Measurements from ENCODE around the gene SMNDC1. TPM values are rescaled to one million over a fixed set of nuclear protein-coding genes. Genes with fewer than 3 reads are reported as not detected.
A peak's percentile ranks its signal among the peaks of the same experiment; 100 is the strongest.

SMNDC1 gene
- total RNA-seq, 2 experiments from 2014 or later: 39.7 to 42.4 TPM

- intact Hi-C loops (cut with micrococcal nuclease): loop anchor here (2.0 to 5.0 kb wide), 3 partner anchors 112 to 236 kb away; no protein-coding TSS in a partner anchor
- ChIA-PET POLR2A (interaction anchor here (0.8 to 1.3 kb wide), 3 partner anchors 84 to 255 kb away, joined by 3 read pairs; no protein-coding TSS in a partner anchor), CTCF (interaction anchor here (0.8 to 2.4 kb wide), 22 partner anchors 10 to 300 kb away, joined by 3 to 22 read pairs (median 4); no protein-coding TSS in a partner anchor)
- no peak for ATAC-seq
- Mint-ChIP-seq H3K4me3 (no peak overlapping the region), H3K4me1 (ENCODE audit: low read depth) (peaks cover 25% of the 10 kb centered on the region), H3K9me3 (no peaks in the 10 kb centered on the region), H3K36me3 (ENCODE audit: low read depth) (no peaks in the 10 kb centered on the region), H3K27me3 (peaks cover 3% of the 10 kb centered on the region), H3K27ac (no peak overlapping the region)
- TF ChIP-seq CTCF (IDR thresholded peaks at IDR 0.05): no peak
- no peak for DNase-seq
These were observed 6.0 kb upstream of the SMNDC1 start for GRCh38 chr10:110310741-110311140.

- POLR2A ChIA-PET: interaction anchor here (0.7 to 1.6 kb wide), 2 partner anchors 13 to 238 kb away, joined by 3 to 4 read pairs; no protein-coding TSS in a partner anchor
These were observed 3.1 kb upstream of the SMNDC1 start for GRCh38 chr10:110307805-110308204.

GRCh38 chr10:110306452-110306768 lies 1.7 kb upstream of the SMNDC1 start:
- Mint-ChIP-seq H3K4me1 (ENCODE audit: low read depth) (peaks cover 42% of the 10 kb centered on the region), H3K27ac (peak overlapping the region; percentile 60), H3K9me3 (no peaks in the 10 kb centered on the region), H3K36me3 (ENCODE audit: low read depth) (peaks cover 25% of the 10 kb centered on the region), H3K4me3 (peak overlapping the region; percentile 93), H3K27me3 (no peaks in the 10 kb centered on the region)
- CTCF ChIA-PET: interaction anchor here (0.7 to 5.6 kb wide), 32 partner anchors 8 to 373 kb away, joined by 3 to 55 read pairs (median 5); no protein-coding TSS in a partner anchor
- peak; percentile 52 for TF ChIP-seq CTCF (IDR thresholded peaks at IDR 0.05)
- intact Hi-C loops (cut with micrococcal nuclease): loop anchor here (1.0 to 5.0 kb wide), 2 partner anchors 241 to 291 kb away; no protein-coding TSS in a partner anchor
- ATAC-seq (no peak), DNase-seq (no peak)
- POLR2A ChIA-PET: interaction anchor here (0.7 to 2.1 kb wide), 4 partner anchors 164 to 270 kb away, joined by 3 to 5 read pairs (median 4); partner anchors contain the start of gene SMC3

More at GRCh38 chr10:110307805-110308204, 3.1 kb upstream of the SMNDC1 start:
- no peak for TF ChIP-seq CTCF (IDR thresholded peaks at IDR 0.05)
- ATAC-seq (no peak), DNase-seq (no peak)
- Mint-ChIP-seq H3K4me3 (no peak overlapping the region), H3K4me1 (ENCODE audit: low read depth) (peaks cover 34% of the 10 kb centered on the region), H3K9me3 (no peaks in the 10 kb centered on the region), H3K27me3 (peaks cover 1% of the 10 kb centered on the region), H3K36me3 (ENCODE audit: low read depth) (peaks cover 12% of the 10 kb centered on the region), H3K27ac (no peak overlapping the region)
- intact Hi-C loops (cut with micrococcal nuclease): loop anchor here (5.0 kb wide), 1 partner anchor 289 kb away; no protein-coding TSS in a partner anchor
- CTCF ChIA-PET: interaction anchor here (0.9 to 5.6 kb wide), 16 partner anchors 9 to 364 kb away, joined by 3 to 55 read pairs (median 6); no protein-coding TSS in a partner anchor

GRCh38 chr10:110305767-110306451 lies 1.2 kb upstream of the SMNDC1 start:
- CTCF ChIA-PET: interaction anchor here (1.0 to 5.6 kb wide), 31 partner anchors 10 to 374 kb away, joined by 3 to 55 read pairs (median 5); partner anchors contain the start of gene SMC3
- ATAC-seq (peak; percentile 67), DNase-seq (peak; percentile 73)
- Mint-ChIP-seq H3K27me3 (no peaks in the 10 kb centered on the region), H3K4me3 (peak overlapping the region; percentile 93), H3K36me3 (ENCODE audit: low read depth) (peaks cover 30% of the 10 kb centered on the region), H3K9me3 (no peaks in the 10 kb centered on the region), H3K4me1 (ENCODE audit: low read depth) (peaks cover 42% of the 10 kb centered on the region), H3K27ac (peak overlapping the region; percentile 60)
- POLR2A ChIA-PET: interaction anchor here (1.3 to 2.4 kb wide), 4 partner anchors 198 to 303 kb away, joined by 3 to 11 read pairs (median 4); partner anchors contain the start of gene SMC3
- intact Hi-C loops (cut with micrococcal nuclease): loop anchor here (1.0 to 5.0 kb wide), 2 partner anchors 241 to 291 kb away; no protein-coding TSS in a partner anchor
- peak; percentile 76 for TF ChIP-seq CTCF (IDR thresholded peaks at IDR 0.05)

All from activated CD8-positive, alpha-beta T cell treated with anti-CD3 and anti-CD28 coated beads for 36 hours (primary cell).